Brain microvascular endothelial cell (primary cell): ENCODE measurements around the gene PIK3C3.

Experiments
- DNase-seq: peaks from one replicate; pipeline ENCODE4 v3.0.0-alpha.2; 2020
- H3K27ac ChIP-seq: fragments of 250-450 bp; sonication (Bioruptor Pico); 2 replicates; pipeline ENCODE4 v1.5.1; 2020; ENCODE audit warnings: mild to moderate bottlenecking, moderate library complexity
- H3K27me3 ChIP-seq: fragments of 250-450 bp; sonication (Bioruptor Pico); replicated peaks from 2 replicates; pipeline ENCODE4 v1.5.1; 2020; ENCODE audit warnings: mild to moderate bottlenecking
- H3K36me3 ChIP-seq: fragments of 250-450 bp; sonication (Bioruptor Pico); replicated peaks from 2 replicates; pipeline ENCODE4 v1.5.1; 2020; ENCODE audit warnings: mild to moderate bottlenecking
- H3K4me3 ChIP-seq: 2 replicates; pipeline ENCODE4 v1.5.1; 2011; ENCODE audit warnings: low read depth, mild to moderate bottlenecking, control low read depth, low read length, moderate library complexity
- in situ Hi-C: cut with HindIII; loops from 2 replicates; pipeline ENCODE4 v1.10.0; 2017; ENCODE audit warnings: low sequenced_read_pairs, low pct_ligation_motif_present
- TF ChIP-seq, protein P1 (sequence below): IDR thresholded peaks from 2 replicates; pipeline ENCODE4 v1.5.1; 2011; ENCODE audit warnings: low read depth, mild to moderate bottlenecking, moderate library complexity, low read length, control low read depth, inconsistent platforms; ENCODE audit errors: missing control alignments

Gene PIK3C3

DNA sequence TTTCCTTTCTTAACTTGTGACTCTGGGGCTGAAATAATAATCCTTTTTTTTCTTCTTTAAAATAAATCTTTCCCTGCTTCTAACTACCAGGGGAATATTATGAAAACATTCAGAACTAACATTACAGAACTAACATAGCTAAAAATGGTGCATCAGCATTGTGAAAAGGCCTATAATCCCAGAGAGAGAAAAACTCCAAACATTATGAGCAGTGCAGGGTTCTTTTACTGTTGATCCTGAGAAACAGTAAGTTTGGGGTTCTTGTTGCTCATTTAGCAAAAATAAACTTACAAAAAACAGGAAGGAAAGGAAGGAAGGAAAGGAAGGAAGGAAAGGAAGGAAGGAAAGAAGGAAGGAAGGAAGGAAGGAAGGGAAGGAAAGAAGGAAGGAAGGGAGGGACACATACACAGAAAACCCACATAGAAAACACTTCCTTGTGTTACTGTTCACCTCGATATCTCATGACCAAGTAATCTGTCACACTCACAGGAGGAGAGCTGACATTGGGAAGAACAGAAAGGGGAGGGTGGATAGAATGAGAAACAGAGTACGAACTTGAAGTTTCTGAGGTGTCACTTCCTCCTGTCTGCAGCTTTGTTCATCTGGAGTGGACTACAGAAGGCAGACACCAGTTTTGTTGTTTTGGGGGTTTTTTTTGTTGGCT is 18.4 kb upstream of the PIK3C3 start:
- Histone ChIP-seq H3K4me3 (no peak overlapping the region), H3K27ac (no peak overlapping the region), H3K36me3 (no peaks in the 10 kb centered on the region), H3K27me3 (no peaks in the 10 kb centered on the region)
- no peak for DNase-seq
- in situ Hi-C loops: no loop called here
- TF ChIP-seq, protein P1, sequence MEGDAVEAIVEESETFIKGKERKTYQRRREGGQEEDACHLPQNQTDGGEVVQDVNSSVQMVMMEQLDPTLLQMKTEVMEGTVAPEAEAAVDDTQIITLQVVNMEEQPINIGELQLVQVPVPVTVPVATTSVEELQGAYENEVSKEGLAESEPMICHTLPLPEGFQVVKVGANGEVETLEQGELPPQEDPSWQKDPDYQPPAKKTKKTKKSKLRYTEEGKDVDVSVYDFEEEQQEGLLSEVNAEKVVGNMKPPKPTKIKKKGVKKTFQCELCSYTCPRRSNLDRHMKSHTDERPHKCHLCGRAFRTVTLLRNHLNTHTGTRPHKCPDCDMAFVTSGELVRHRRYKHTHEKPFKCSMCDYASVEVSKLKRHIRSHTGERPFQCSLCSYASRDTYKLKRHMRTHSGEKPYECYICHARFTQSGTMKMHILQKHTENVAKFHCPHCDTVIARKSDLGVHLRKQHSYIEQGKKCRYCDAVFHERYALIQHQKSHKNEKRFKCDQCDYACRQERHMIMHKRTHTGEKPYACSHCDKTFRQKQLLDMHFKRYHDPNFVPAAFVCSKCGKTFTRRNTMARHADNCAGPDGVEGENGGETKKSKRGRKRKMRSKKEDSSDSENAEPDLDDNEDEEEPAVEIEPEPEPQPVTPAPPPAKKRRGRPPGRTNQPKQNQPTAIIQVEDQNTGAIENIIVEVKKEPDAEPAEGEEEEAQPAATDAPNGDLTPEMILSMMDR: no peak

DNA sequence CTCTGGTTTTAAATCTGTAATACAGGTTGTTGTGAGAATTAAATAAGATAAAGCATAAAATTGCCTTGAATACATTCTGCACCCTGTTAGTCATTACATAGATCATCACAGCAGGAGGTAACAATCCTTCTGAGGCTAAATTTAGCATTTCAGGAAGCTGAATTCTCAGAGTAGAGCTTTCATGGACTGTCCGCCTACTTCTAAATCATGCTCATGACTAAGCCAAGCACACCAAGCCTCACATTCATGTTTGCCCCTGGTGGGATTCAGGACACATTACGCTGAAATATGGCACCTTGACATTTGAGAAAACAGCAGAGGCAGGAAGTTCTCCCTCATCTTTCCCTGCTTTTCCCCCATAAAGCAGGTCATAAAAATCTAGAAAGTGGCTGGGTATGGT is 16.6 kb upstream of the PIK3C3 start:
- Histone ChIP-seq H3K27me3 (no peaks in the 10 kb centered on the region), H3K27ac (peak overlapping the region; percentile 47), H3K36me3 (no peaks in the 10 kb centered on the region), H3K4me3 (no peak overlapping the region)
- TF ChIP-seq, protein P1: peak; percentile 56
- in situ Hi-C loops: no loop called here
- DNase-seq: peak; percentile 94

DNA sequence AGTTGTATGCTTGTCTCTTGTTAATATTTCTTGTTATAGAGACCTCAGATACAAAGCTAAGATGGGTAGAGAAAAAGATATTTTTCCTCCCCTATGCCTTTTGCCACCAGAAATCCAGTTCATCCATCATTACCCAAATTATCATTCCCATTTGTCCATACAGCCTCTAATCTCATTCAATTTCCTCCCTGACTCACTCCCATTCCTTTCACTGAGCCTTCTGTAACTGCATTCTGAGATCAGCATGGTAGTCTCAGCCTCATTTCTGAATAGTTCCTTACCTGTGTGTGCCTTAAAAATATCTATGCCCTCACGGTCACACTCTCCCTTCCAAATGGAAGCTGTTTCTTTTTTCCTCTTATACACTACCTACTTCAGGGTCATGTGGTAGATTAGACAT is 15.7 kb upstream of the PIK3C3 start:
- H3K27ac ChIP-seq: peak overlapping the region; percentile 47
- DNase-seq: peak; percentile 14

DNA sequence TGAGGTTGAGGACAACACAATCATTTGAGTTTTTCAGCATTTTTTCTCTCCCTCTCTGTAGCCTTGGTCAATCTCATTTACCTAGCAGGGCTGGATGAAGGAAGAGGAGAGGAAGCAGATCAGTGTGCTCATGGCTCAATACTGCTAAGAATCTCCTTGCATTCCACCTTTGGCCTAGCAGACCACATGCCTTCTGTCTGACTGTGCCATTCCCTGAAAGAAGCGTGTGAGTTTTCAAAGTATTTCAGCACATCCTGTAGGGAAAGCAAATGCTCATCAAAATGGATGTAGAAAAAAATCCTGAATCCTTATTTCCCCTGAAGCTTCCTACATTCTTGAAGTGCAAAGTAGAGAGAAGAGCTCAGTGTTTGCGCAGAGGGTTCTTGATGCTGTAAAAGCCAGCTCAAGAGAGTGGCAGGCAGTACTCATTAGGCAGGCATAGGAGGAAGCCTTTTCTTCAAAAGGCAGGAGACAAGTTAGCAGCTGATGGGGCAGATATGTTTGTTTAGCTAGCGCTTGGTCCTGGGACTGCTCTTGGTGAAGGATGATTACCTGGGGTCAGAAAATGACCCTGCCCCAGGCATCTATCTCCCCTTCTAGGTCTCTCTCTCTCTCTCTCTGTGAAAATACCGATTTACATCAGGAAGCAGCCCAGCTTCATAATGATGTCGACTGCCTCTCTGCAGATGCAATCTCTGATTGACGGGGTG is 14.4 kb upstream of the PIK3C3 start:
- in situ Hi-C loops: no loop called here
- Histone ChIP-seq H3K27me3 (no peaks in the 10 kb centered on the region), H3K27ac (peak overlapping the region; percentile 57), H3K4me3 (no peak overlapping the region), H3K36me3 (no peaks in the 10 kb centered on the region)
- peak; percentile 91 for DNase-seq
- TF ChIP-seq, protein P1: no peak

More for the DNA sequence above, 15.7 kb upstream of the PIK3C3 start:
- TF ChIP-seq, protein P1: no peak
- H3K36me3 ChIP-seq: no peaks in the 10 kb centered on the region
- in situ Hi-C loops: no loop called here
- no peak overlapping the region for H3K4me3 ChIP-seq
- H3K27me3 ChIP-seq: no peaks in the 10 kb centered on the region

DNA sequence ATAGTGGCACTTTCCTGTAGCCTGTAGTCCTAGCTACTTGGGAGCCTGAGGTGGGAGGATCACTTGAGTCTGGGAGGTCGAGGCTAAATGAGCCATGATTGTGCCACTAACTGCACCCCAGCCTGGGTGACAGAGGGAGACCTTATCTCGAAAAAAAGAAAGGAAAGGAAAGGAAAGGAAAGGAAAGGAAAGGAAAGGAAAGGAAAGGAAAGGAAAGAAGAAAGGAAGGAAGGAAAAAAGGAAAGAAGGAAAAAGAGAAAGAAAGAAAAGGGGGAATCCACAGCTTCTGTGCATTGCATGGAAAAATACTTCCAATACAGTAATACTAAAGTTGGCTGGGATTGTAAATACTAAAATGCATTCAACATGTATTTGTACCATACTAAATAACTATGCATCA is 12.8 kb upstream of the PIK3C3 start:
- Histone ChIP-seq H3K27me3 (no peaks in the 10 kb centered on the region), H3K27ac (no peak overlapping the region), H3K36me3 (no peaks in the 10 kb centered on the region), H3K4me3 (no peak overlapping the region)
- DNase-seq: no peak
- in situ Hi-C loops: no loop called here
- TF ChIP-seq, protein P1: no peak
